NCI-H1436 (cell line): ENCODE data around the gene MAST2.
"Not testable (repeated sequence)": the region's sequence is repeated elsewhere in the genome, so short reads cannot be mapped to it uniquely, and the experiment has no call there.

Experiments used
- DNase-seq: peaks from one replicate; lab custom pipeline; 2025; lab: John Stamatoyannopoulos, UW

The MAST2 gene

DNA sequence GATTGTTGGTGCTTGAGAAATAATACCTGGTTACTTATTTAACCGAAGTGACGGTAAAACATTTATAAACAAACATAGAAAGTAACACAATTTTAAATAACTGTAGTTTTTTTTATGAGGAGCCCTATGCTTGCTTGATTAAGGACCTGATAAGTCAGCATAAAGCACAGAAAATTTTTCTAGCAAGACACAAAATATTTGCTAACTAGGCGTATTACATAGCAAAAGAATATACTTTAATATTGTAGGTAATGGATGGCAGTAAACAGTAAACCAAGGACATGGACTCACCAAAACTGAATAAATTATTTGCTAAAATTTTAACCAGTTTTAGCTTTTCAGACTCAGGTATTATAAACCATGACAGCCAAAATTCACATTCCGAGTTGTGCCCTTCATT lies 90.9 kb downstream of the MAST2 start:
- no peak for DNase-seq

DNA sequence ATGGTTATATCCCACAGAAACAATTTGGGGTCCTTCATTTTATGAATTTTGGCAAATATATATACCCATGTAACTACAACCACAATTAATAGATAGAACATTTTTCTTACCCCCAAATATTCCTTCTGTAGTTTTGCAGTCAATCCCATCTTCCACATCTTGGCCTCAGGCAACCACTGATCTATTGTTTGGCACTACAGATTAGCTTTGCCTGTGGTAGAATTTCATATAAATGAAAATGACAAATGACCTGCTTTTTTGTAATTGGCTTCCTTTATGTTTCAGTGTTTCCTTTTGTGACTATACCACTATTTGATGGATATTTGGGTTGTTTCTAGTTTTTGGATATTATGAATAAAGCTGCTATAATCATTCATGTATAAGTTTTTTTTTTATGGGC lies 91.5 kb downstream of the MAST2 start:
- no peak for DNase-seq

DNA sequence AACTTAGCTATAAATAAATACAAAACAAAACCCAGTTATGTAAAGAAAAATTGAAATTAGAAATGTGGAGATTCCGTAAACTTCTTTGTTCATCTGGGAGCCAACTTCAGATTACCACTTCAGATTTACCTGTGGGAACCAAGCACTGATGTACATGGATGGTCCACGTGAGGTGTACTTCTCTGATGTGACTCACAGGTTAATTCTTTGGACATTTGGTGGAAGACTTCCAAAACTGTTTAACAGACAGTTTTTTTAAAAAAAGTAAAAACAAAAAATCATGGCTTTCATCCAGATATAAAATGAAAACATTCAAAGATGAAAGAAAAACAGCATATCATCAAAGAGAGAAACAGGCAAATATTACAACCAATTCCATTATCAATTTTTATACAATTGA lies 92.0 kb downstream of the MAST2 start:
- DNase-seq, result no peak

DNA sequence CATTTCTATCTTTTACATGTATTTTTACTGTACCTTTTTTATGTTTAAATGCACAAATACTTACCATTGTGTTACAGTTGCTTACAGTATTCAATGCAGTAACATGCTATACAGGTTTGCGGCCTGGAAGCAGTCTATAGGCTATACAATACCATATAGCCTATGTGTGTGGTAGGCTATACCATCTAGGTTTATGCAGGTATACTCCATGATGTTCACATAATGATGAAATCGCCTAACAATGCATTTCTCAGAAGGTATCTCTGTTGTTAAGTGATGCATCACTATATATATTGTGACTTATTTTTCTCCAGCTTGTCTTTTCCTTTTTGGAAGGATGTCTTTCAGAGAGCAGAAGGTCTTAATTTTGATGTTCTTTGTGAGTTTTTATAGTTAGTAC lies 103.5 kb downstream of the MAST2 start:
- no peak for DNase-seq

DNA sequence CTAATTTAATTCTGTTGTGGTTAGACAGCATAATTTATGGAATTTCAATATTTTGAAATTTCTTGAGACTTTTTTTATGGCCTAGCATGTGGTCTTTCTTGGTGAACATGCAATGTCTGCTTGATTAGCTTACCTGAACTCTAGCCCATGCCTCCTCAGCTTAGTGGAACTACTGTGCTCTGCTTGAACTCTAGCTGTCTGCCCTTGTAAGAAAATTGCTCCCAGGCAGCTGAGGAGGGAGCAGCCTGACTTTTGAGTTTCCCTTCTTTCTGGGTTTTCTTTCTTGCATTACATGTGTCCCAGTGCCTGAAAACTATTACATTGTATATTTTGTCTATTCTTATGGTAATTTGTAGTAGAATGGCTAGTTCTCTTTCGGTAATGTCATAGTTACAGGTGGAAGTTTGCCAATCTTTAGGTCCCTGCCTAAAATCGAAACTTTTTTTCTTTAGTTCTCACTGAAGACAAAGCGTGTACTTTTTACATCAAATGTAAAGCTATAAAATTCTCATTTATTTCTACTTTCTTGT lies 105.3 kb downstream of the MAST2 start:
- no peak for DNase-seq

DNA sequence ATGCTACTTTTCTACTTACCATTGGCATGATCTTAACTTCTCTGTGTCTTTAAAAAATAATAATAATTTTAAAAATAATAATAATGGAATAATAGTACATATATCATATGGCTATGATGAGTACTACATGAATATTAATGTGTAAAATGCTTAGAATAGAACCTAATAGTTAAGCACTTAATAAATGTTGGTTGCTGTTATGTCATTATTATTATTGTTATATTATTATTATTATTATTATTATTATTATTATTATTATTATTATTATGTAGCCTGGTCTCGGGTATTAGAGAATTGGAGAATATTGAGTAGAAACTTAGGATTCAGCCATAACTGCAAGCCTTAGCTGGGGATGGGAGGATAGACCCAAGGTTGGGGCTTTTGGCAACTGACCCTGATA lies 108.2 kb downstream of the MAST2 start:
- no peak for DNase-seq

DNA sequence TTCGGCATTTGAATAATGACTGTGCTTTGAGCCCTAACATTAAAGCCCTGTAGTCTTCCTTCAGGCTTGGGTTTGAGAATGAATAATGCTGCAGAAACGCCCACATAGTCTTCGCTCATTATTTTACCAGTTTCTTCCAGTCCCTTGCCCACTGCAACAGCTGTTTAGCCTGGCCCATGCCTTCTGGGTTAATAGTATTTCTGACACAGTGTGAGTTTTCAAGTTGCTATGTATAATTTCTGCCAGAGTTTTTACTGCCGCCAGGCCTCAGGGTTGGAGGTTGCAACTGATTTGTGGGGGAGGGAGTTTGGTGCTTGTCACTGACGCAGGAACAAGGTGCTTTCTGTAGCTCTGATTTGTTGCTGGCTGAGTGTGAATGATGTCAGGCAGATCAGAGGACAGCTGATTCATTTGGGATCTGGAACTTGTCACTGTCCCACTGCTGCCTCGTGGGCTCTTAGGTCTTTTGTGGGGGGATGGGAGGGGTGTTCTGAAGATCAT lies 109.8 kb downstream of the MAST2 start:
- DNase-seq, result no peak

DNA sequence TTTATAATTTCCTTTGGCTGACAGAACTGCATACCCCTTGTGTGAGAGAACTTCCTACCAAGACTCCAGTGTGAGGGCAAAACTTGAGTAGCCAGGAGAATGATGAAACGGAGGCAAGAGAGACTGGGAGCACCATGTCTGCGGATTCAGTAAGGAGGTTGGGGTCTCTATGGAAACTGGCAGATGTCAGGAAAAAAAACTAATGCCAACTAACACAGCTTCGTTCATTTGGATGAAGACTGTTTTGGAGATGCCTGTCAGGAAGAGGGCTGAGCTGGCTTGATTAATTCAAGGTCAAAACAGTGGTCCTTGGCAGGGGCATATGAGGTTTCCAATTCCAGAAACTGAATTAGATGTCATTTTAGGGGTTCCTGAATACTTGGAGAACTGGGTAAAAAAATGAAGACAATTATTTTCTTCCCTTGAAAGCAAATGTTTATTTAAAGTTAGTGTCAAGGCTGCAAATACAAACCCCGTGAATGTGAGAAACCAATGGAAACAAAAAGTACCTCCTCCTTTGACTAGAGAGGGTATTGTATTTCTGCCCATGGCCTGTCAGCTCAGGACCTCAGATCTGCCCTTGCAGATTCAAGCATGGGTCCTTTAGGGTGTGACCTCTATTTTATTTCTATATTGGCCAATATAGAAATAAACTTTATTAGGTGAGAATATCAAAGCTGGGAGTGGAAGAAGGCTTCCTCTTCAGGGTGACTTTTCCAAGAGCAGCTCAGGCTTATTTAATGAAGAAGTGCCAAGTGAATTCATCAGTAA lies 110.5 kb downstream of the MAST2 start:
- DNase-seq, result no peak

DNA sequence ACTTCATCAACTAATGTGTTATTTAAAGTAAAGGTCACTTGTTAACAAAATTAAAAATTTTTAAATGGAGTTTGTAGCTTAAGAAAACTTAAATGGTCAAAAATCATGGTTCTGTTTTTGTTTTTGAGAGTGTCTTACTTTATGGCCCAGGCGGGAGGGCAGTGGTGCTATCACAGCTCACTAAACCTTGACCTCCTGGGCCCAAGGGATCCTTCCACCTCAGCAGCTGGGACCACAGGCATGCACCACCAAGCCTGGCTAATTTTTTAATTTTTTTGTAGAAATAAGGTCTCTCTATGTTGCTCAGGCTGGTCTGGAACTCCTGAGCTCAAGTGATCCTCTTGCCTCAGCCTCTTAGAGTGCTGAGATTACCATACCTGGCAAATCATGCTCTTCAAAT lies 111.4 kb downstream of the MAST2 start:
- no peak for DNase-seq

DNA sequence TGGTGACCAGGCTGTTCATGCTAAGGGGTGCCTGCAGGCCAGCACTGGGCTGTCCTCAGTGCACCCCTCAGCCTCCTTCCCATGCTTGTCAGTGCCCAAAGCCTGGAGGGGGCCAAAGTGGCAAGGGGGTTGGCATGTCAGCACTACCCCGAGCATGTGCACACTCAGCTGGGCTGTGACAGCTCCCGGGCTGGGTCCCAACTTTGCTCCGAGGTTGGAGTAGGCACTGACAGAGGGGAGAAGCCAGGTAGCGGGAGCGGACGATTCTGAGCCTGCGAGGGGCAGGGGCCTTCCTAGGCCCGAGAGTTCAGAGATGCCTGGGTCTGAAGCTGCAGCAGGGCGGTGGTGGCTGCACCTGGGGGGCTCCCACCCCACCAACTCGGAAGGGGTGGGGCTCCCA lies 119.0 kb downstream of the MAST2 start:
- no peak for DNase-seq

DNA sequence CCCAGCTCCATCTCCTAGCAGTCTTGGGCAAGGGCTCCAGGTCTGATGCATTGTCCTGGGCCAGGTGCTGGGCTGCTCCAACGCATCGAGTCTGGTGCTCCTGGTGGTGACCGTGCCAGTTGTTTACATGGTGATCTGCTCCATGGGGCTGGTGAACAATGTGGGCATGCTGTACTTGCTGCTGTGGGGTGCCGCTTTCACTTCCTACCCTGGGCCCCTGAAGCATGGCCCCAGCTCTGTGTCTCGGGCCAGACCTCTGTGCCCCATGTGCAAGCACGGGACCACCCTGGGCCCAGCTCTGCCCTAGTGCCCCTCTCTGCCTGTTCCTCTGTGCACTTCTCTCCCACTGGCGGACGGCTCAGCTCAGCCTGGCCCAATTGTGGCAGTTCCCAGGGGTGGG lies 119.4 kb downstream of the MAST2 start:
- no peak for DNase-seq

DNA sequence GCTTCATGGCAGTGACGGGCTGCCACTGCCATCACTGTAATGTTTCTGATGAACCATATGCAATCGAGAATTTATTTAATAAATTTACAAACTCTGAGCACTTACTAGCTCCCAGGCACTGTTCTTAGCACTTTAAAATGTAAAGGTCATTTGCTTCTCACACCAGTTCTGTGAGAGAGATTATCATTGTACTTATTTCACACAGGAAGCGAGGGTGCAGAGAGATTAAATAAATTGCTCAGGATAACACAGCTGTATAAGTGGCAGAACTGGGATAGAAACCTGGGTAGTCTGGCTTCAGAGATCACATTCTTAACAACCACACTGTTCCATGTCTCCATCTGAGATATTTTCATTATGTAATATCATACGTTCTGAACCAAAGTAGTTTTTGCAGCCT lies 119.9 kb downstream of the MAST2 start:
- DNase-seq, result no peak

DNA sequence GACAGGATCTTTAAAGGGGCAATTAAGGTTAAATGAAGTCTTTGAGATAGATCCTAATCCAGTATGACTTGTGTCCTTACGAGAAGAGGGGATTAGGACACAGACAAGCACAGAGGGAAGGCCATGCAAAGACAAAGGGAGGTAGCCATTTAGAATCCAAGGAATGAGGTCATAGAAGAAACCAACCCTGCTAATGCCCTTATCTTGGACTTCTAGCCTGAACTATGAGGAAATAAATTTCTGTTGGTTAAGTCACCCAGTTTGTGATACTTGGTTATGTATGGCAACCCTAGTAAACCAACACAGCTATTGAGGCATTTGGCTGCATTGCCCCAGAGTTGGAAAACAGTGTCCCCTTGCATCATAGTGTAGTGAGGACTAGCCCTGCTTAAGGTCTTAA lies 121.3 kb downstream of the MAST2 start:
- DNase-seq, result no peak

DNA sequence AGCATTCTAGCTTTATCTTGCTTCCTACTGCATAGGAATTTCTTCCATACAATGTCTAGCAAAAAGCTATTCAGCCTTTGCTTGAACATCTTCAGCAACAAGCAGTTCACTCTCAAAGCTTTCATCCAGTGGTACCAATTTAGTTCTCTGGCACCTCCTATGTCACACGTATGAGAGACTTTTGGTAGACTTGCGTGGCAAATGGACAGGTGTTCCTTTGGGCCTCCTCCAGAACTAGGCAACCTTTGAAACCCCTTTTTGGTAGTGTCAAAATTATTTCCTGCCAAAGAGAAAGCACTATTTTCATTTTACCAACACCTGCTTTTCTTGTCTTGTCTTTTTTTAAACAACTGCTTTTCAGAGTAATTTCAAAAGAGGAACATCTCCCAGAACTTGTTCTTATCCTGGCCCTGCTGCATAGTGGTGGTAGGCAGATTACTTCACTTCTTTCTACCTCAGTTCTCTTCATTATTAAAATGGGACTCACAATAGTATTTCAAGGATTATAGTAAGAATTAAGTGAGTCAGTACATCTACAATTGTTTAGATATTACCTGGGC lies 122.4 kb downstream of the MAST2 start:
- no peak for DNase-seq

DNA sequence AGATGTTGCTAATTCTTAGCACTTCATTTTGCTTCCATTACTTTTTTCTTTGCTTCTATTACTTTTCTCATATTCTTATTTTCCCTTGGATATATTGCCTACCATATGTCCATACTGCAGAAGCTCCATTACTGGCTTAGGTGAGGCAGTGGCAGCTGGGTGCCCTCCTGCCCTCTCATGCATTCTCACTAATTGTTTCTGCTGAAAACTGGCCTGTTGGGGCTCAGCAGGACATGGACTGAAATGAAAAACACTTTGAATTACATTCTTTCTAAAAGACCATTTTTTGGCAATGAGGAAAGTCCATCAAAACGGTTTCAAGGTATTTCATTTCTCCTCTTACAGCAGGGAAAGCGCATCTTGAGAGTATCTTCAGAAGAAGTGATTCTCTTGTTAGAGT lies 122.9 kb downstream of the MAST2 start:
- no peak for DNase-seq

DNA sequence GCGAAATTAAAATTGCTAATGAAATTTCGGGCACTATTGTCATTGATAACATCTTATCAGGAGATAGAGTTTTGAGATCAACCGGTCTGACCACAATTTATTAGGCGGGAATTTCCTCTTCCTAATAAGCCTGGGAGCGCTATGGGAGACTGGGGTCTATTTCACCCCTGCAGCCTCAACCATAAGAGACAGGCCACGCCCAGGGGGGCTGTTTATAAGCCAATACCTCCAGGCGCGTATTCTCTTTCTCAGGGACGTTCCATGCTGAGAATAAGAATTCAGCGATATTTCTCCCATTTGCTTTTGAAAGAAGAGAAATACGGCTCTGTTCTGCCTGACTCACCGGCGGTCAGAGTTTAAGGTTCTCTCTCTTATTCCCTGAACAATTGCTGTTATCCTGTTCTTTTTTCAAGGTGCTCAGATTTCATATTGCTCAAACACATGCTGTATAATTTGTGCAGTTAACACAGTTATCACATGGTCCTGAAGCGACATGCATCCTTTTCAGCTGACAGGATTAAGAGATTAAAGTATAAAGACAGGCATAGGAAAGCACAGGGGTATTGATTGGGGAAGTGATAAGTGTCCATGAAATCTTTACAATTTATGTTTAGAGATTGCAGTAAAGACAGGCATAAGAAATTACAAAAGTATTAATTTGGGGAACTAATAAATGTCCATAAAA lies 124.0 kb downstream of the MAST2 start:
- not testable (repeated sequence) for DNase-seq

DNA sequence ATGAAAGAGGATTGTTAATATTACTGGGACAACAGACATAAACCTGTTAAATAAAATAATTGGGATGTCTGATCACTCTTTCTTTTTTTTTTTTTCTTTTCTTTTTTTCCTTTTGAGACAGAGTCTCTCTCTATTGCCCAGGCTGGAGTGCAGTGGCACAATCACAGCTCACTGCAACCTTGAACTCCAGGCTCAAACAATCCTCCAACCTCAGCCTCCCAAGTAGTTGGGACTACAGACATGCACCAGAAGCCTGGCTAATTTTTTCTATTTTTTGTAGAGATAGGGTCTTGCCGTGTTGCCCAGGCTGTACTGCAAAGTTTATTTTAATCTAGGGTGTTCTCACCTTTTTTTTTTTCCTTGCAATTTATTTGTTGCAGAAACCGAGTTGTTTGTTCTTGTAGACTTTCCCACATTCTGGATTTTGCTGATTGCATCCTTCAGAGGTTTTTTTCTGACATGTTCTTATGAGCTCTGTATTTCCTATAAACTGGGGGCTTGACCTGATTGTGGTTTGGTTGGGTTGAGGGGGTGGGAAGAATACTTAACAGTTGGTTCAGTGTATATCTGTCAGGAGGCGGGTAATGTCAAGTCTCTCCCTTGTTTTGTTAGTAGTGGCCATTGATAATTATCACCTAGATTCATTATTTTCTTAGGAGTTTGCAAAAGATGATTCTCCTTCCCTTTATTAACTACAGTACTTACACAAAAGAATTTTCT lies 125.2 kb downstream of the MAST2 start:
- no peak for DNase-seq

DNA sequence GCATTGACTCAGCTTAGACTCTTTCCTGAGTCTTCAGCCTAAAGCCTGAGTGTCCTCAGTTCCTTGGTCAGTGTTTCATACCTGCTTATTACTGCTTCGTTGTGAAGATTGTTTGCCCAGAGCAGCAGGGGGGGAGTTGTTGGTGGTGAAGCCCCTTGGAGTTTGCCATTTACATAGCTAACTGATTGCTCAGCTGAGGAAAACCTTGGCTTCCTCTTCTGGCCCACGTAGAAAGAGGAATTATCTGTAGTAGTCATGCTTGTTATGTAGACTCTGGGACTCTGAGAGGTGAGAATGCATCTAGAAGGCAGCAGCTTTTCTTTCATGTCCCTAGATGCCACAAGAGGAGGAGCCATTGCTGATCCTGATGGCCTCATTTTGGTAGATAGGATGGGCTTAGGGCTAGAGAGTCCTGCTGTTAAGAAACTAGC lies 125.9 kb downstream of the MAST2 start:
- no peak for DNase-seq

DNA sequence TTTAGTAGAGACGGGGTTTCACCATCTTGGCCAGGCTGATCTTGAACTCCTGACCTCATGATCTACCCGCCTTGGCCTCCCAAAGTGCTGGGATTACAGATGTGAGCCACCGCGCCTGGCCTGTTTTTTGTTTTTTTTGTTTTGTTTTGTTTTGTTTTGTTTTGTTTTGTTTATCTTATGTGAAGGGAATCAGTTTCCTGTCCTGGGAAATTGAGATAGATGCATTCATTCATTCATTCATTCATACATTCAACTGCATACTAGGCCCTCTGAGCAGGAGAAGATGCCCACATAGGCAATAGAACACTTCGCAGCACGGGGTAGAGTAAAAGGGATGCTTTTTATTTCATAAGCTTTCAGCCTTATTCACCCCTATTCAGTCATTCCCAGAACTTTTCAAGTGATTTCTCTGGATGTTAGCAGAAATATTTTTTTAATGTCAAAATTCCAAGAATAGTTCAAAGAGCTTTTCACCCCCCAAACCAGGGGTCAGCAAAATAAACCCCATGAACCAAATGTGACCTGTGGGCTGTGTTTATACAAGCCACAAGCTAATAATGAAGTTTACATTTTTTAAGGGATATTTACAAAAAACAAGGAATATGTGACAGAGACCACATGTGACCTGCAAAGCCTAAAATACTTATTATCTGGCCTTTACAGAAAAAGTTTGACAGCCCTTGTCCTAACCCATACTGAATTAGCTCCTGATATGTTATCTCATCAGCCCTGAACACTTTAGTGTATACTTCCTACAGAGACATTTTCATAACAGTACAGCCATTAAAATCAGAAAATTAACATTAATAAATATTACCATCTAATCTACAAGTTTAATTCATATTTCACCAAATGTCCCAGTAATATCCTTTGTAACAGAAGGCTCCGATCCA lies 127.1 kb downstream of the MAST2 start:
- no peak for DNase-seq

DNA sequence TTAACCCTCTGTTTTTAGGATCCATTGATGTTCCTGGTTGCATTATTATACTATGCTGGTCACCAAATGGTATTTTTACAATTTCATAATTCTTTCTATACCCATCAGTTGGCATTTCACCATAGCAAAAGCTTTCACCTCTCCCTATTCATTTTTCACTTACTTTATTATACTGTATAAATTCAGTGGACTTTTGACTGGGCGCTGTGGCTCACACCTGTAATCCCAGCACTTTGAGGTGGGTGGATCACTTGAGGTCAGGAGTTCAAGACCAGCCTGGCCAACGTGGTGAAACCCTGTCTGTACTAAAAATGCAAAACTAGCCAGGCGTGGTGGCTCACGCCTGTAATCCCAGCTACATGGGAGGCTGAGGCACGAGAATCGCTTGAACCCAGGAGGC lies 128.8 kb downstream of the MAST2 start:
- DNase-seq, result not testable (repeated sequence)

DNA sequence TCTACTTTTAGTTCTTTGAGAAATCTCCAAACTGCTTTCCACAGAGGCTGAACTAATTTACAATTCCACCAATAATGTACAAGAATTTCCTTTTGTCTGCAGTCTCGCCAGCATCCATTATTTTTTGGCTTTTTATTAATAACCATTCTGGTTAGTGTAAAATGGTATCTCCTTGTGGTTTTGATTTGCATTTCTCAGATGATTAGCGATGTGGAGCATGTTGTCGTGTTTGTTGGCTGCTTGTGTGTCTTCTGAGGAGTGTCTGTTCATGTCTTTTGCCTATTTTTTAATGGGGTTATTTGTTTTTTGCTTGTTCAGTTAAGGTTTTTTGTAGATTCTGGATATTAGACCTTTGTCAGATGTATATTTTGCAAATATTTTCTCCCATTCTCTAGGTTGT lies 131.5 kb downstream of the MAST2 start:
- DNase-seq, result no peak
